Activated CD4-positive, alpha-beta T cell treated with anti-CD3 and anti-CD28 coated beads for 36 hours (primary cell): ENCODE results near the gene TBC1D9B. TPM values are rescaled to one million over a fixed set of nuclear protein-coding genes. Genes with fewer than 3 reads are reported as not detected.

ENCODE experiments used
- ATAC-seq: fragments of 200-7000 bp; cut with Tn5 transposase; one replicate; pipeline ENCODE4 v1.10.0; 2021; ENCODE audit warnings: mild to moderate bottlenecking, moderate library complexity
- CTCF ChIA-PET: fragments of 350-600 bp; sonication (Branson Sonifier 250); formaldehyde crosslinking; loops from one replicate; lab custom pipeline; 2021; ENCODE audit warnings: antibody characterized with exemption; lab: Charles Lee
- POLR2A ChIA-PET: fragments of 350-600 bp; sonication (Branson Sonifier 250); formaldehyde crosslinking; loops from one replicate; lab custom pipeline; 2021; ENCODE audit warnings: antibody characterized with exemption, inconsistent platforms; lab: Charles Lee
- DNase-seq: peaks from one replicate; pipeline ENCODE4 v3.0.0-alpha.2; 2020
- H3K27ac Mint-ChIP-seq: one replicate; pipeline ENCODE4 v1.8.0; 2021; ENCODE audit warnings: mixed read lengths
- H3K27me3 Mint-ChIP-seq: one replicate; pipeline ENCODE4 v1.8.0; 2021; ENCODE audit warnings: mixed read lengths
- H3K36me3 Mint-ChIP-seq: one replicate; pipeline ENCODE4 v1.8.0; 2021; ENCODE audit warnings: low read depth, mixed read lengths
- H3K4me1 Mint-ChIP-seq: one replicate; pipeline ENCODE4 v1.8.0; 2021; ENCODE audit warnings: mixed read lengths
- H3K4me3 Mint-ChIP-seq: one replicate; pipeline ENCODE4 v1.8.0; 2021; ENCODE audit warnings: mild to moderate bottlenecking, moderate library complexity, mixed read lengths
- H3K9me3 Mint-ChIP-seq: one replicate; pipeline ENCODE4 v1.8.0; 2021; ENCODE audit warnings: low read depth, mixed read lengths
- intact Hi-C, 2 experiments: fragments of 100-400 bp; cut with DNase I in 1 of 2; cut with micrococcal nuclease in 1 of 2; formaldehyde crosslinking; loops; one replicate each; pipeline versions ENCODE4 v1.14.2 to v1.15.1; 2022 to 2024; cut with DNase I, micrococcal nuclease
- total RNA-seq, 2 experiments: library from RNA; stranded (reverse); gene quantifications; one replicate each; pipeline ENCODE4 v1.2.3, GENCODE V29; 2021

The TBC1D9B gene
- total RNA-seq, 2 experiments from 2014 or later, result 103 to 121 TPM

- DNase-seq (peak; percentile 67), ATAC-seq (peak; percentile 81)
- peaks cover 44% of the 10 kb centered on the region for H3K36me3 Mint-ChIP-seq
- no peak overlapping the region for H3K4me3 Mint-ChIP-seq
- no peaks in the 10 kb centered on the region for H3K9me3 Mint-ChIP-seq
- ChIA-PET CTCF (interaction anchor here (0.6 to 1.2 kb wide), 4 partner anchors 11 to 228 kb away, joined by 3 to 4 read pairs (median 4); no protein-coding TSS in a partner anchor), POLR2A (no interaction called here)
- H3K27ac Mint-ChIP-seq, result no peak overlapping the region
- no peaks in the 10 kb centered on the region for H3K27me3 Mint-ChIP-seq
- H3K4me1 Mint-ChIP-seq, result peaks cover 2% of the 10 kb centered on the region
- intact Hi-C loops, result no loop called here
Observed at GRCh38 chr5:179866241-179867078, 41.2 kb downstream of the TBC1D9B start.

- no peaks in the 10 kb centered on the region for H3K27me3 Mint-ChIP-seq
- H3K36me3 Mint-ChIP-seq, result peaks cover 36% of the 10 kb centered on the region
- H3K4me1 Mint-ChIP-seq, result peaks cover 2% of the 10 kb centered on the region
- DNase-seq (no peak), ATAC-seq (no peak)
- no peaks in the 10 kb centered on the region for H3K9me3 Mint-ChIP-seq
- H3K27ac Mint-ChIP-seq, result no peak overlapping the region
- ChIA-PET POLR2A (no interaction called here), CTCF (interaction anchor here (0.6 kb wide), 2 partner anchors 69 to 273 kb away, joined by 3 read pairs; no protein-coding TSS in a partner anchor)
- no peak overlapping the region for H3K4me3 Mint-ChIP-seq
- intact Hi-C loops, result no loop called here
Observed at GRCh38 chr5:179865491-179866240, 42.0 kb downstream of the TBC1D9B start.

DNA sequence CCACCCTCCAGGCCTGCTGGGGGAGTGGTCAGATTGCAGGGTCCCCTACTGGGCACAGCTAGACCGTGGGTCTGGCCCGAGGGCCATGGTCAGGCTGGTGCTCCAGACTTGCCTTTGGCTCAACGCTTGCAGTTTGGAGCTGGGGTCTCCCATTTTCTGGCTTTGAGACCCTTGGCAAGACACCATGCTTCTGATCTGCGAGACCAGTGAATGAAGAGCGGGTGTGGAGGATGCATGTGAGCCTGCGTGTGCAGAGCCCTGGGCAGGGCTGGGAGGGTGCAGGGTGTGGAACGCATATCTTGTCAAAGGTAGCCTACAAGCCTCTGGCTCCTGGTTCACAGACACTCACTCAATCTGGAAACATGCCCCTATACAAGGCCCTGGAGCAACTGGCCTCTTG lies 43.0 kb downstream of the TBC1D9B start:
- no peaks in the 10 kb centered on the region for H3K27me3 Mint-ChIP-seq
- CTCF ChIA-PET, result no interaction called here
- DNase-seq (no peak), ATAC-seq (no peak)
- POLR2A ChIA-PET, result no interaction called here
- intact Hi-C loops, result no loop called here
- no peaks in the 10 kb centered on the region for H3K9me3 Mint-ChIP-seq
- no peak overlapping the region for H3K27ac Mint-ChIP-seq
- peaks cover 36% of the 10 kb centered on the region for H3K36me3 Mint-ChIP-seq
- no peak overlapping the region for H3K4me3 Mint-ChIP-seq
- peaks cover 2% of the 10 kb centered on the region for H3K4me1 Mint-ChIP-seq

DNA sequence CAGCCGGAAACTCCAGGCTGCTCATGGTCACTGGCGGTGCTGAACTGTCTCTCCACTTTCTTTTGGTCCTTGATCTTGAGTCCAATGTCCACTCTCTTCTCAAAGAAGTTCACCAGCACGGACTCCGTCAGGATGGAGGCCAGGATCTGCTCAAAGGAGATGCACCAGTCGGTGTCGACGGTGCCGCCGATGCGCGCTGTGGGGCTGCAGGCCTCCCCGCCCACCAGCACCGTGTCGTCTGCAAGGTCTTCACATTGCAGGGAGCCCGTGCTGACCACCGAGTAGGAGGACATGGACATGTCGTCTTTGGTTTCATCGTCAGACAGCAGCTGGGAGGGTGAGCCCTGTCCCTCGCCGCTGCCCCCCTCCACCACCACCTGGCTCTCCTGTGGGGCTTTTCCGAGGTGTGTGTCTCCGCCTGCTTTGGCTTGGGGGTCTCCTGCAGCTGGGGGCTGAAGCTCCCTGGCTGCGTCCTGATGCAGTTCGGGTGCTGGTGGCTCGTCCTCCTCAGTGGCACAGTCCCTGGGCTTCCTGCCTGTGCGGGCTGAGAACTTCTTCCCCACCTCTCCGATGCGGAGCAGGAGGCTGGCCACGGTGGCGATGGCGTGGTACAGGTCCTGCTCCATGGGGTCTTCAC lies 44.1 kb downstream of the TBC1D9B start:
- intact Hi-C loops, result no loop called here
- no peaks in the 10 kb centered on the region for H3K27me3 Mint-ChIP-seq
- POLR2A ChIA-PET, result no interaction called here
- peaks cover 36% of the 10 kb centered on the region for H3K36me3 Mint-ChIP-seq
- ATAC-seq (no peak), DNase-seq (no peak)
- no peak overlapping the region for H3K4me3 Mint-ChIP-seq
- CTCF ChIA-PET, result no interaction called here
- no peaks in the 10 kb centered on the region for H3K9me3 Mint-ChIP-seq
- H3K27ac Mint-ChIP-seq, result no peak overlapping the region
- H3K4me1 Mint-ChIP-seq, result peaks cover 2% of the 10 kb centered on the region

GRCh38 chr5:179862891-179863290 lies 44.8 kb downstream of the TBC1D9B start:
- intact Hi-C loops, result no loop called here
- Mint-ChIP-seq H3K4me1 (peaks cover 5% of the 10 kb centered on the region), H3K4me3 (no peak overlapping the region), H3K27ac (no peak overlapping the region), H3K27me3 (no peaks in the 10 kb centered on the region), H3K36me3 (peaks cover 32% of the 10 kb centered on the region), H3K9me3 (no peaks in the 10 kb centered on the region)
- ChIA-PET POLR2A (no interaction called here), CTCF (no interaction called here)
- DNase-seq, result no peak
- ATAC-seq, result no peak

DNA sequence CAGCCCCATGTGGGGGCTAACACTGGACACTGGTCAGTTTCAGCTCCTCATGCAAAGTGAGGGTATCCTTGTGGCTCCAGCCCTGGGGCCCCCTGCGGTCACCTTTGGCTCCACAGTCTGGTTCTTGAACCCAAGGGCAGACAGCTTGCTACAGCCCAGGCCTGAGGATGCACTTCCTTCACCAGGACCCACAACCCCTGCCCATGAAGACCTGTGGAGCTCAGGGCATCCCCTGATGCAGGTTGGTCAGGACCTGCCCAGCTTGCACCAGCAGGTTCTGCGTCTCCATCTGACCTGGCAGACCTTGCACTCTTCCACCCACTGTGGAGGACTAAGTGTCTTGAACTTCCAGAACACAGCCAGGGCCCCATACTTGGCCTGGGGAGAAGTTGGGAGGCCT lies 45.4 kb downstream of the TBC1D9B start:
- no peak overlapping the region for H3K4me3 Mint-ChIP-seq
- ChIA-PET CTCF (interaction anchor here (0.6 to 1.9 kb wide), 3 partner anchors 9 to 59 kb away, joined by 3 to 5 read pairs (median 4); no protein-coding TSS in a partner anchor), POLR2A (no interaction called here)
- H3K36me3 Mint-ChIP-seq, result peaks cover 31% of the 10 kb centered on the region
- ATAC-seq (no peak), DNase-seq (no peak)
- H3K4me1 Mint-ChIP-seq, result peaks cover 9% of the 10 kb centered on the region
- H3K27me3 Mint-ChIP-seq, result no peaks in the 10 kb centered on the region
- no peak overlapping the region for H3K27ac Mint-ChIP-seq
- intact Hi-C loops, result no loop called here
- no peaks in the 10 kb centered on the region for H3K9me3 Mint-ChIP-seq

- Mint-ChIP-seq H3K4me3 (peak overlapping the region; percentile 14), H3K27ac (no peak overlapping the region), H3K9me3 (no peaks in the 10 kb centered on the region), H3K27me3 (no peaks in the 10 kb centered on the region), H3K36me3 (peaks cover 26% of the 10 kb centered on the region), H3K4me1 (peaks cover 6% of the 10 kb centered on the region)
- CTCF ChIA-PET, result interaction anchor here (0.5 to 1.9 kb wide), 2 partner anchors 57 to 706 kb away, joined by 3 to 5 read pairs; no protein-coding TSS in a partner anchor
- ATAC-seq, result no peak
- POLR2A ChIA-PET, result no interaction called here
- DNase-seq, result no peak
- intact Hi-C loops, result no loop called here
Observed at GRCh38 chr5:179860301-179860700, 47.4 kb downstream of the TBC1D9B start.

- ATAC-seq, result peak; percentile 98
- ChIA-PET POLR2A (interaction anchor here (0.8 kb wide), 1 partner anchor 246 kb away, joined by 3 read pairs; no protein-coding TSS in a partner anchor), CTCF (interaction anchor here (0.5 to 1.6 kb wide), 3 partner anchors 13 to 233 kb away, joined by 3 to 12 read pairs (median 3); no protein-coding TSS in a partner anchor)
- peaks cover 16% of the 10 kb centered on the region for H3K36me3 Mint-ChIP-seq
- intact Hi-C loops, result loop anchor here (1.0 to 2.0 kb wide), 13 partner anchors 23 to 635 kb away; partner anchors contain the start of genes TBC1D9B (in 2 of the 2), CANX (in 1 of the 2), CNOT6 (in 1 of the 2) and HNRNPH1 (in 1 of the 2)
- peak within 1 kb of the TSS; percentile 84 for H3K4me3 Mint-ChIP-seq
- H3K4me1 Mint-ChIP-seq, result peaks cover 6% of the 10 kb centered on the region
- no peaks in the 10 kb centered on the region for H3K9me3 Mint-ChIP-seq
- DNase-seq, result peak; percentile 95
- H3K27ac Mint-ChIP-seq, result peak within 1 kb of the TSS; percentile 85
- H3K27me3 Mint-ChIP-seq, result no peaks in the 10 kb centered on the region
Observed at GRCh38 chr5:179858586-179859427, 48.9 kb downstream of the TBC1D9B start, which contains the start of gene MRNIP. MRNIP (minus strand) TSS chr5:179858817; CDS start chr5:179858796, 21 bp downstream.

DNA sequence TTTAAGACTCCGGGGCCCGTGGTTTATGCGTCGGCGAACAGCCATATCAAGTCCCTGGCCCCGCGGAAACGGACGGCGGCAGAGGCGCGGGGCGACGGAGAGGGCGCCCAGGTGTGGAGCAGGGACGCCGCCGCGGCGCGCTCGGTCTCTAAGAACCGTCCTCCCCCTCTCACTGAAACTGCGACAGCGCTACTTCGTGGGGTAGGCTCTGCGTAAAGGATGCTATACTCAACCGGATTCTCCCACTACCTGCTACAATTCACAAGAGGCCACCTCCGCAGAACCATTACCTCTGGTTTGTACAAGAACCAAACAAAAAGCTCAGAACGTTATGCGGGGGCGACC lies 49.5 kb downstream of the TBC1D9B start:
- H3K4me1 Mint-ChIP-seq, result peaks cover 6% of the 10 kb centered on the region

GRCh38 chr5:179854356-179854755 lies 53.3 kb downstream of the TBC1D9B start:
- ChIA-PET POLR2A (no interaction called here), CTCF (no interaction called here)

More for the DNA sequence above, 49.5 kb downstream of the TBC1D9B start:
- H3K27me3 Mint-ChIP-seq, result no peaks in the 10 kb centered on the region
- DNase-seq (peak; percentile 66), ATAC-seq (peak; percentile 62)
- intact Hi-C loops, result loop anchor here (1.0 to 2.0 kb wide), 13 partner anchors 22 to 636 kb away; partner anchors contain the start of genes TBC1D9B (in 2 of the 2), CANX (in 1 of the 2), CNOT6 (in 1 of the 2) and HNRNPH1 (in 1 of the 2)
- H3K9me3 Mint-ChIP-seq, result no peaks in the 10 kb centered on the region
- peaks cover 14% of the 10 kb centered on the region for H3K36me3 Mint-ChIP-seq
- POLR2A ChIA-PET, result interaction anchor here (0.8 kb wide), 1 partner anchor 245 kb away, joined by 3 read pairs; no protein-coding TSS in a partner anchor
- H3K27ac Mint-ChIP-seq, result peak overlapping the region; percentile 85
- H3K4me3 Mint-ChIP-seq, result peak overlapping the region; percentile 84
- CTCF ChIA-PET, result interaction anchor here (0.5 to 1.6 kb wide), 4 partner anchors 13 to 234 kb away, joined by 3 to 12 read pairs (median 3); no protein-coding TSS in a partner anchor

More at GRCh38 chr5:179854356-179854755, 53.3 kb downstream of the TBC1D9B start:
- H3K4me1 Mint-ChIP-seq, result peaks cover 6% of the 10 kb centered on the region
- DNase-seq (no peak), ATAC-seq (no peak)
- H3K36me3 Mint-ChIP-seq, result peaks cover 12% of the 10 kb centered on the region
- H3K9me3 Mint-ChIP-seq, result no peaks in the 10 kb centered on the region
- H3K27me3 Mint-ChIP-seq, result no peaks in the 10 kb centered on the region
- intact Hi-C loops, result no loop called here
- H3K4me3 Mint-ChIP-seq, result no peak overlapping the region
- no peak overlapping the region for H3K27ac Mint-ChIP-seq
